PFSK-1 (cell line): Measurements from ENCODE around the gene TFRC.

ENCODE experiments used
- POLR2AphosphoS5 ChIP-seq: IDR thresholded peaks from 2 replicates; pipeline ENCODE4 v1.6.1; 2012; ENCODE audit warnings: low read depth, mild to moderate bottlenecking, control low read depth, low read length, moderate library complexity
- TF ChIP-seq, protein P1 (sequence below), 2 experiments: IDR thresholded peaks; 2 replicates each; pipeline versions ENCODE4 v1.6.1 to v1.8.0; 2011 to 2012; ENCODE audit warnings: low read depth in 2 of 2, low read length in 2 of 2, control low read depth in 1 of 2, inconsistent platforms in 1 of 2, mild to moderate bottlenecking in 1 of 2, moderate library complexity in 1 of 2; ENCODE audit not compliant: insufficient read depth in 1 of 2

GRCh38 chr3:196012481-196012880 is 69.4 kb downstream of the TFRC start:
- TF ChIP-seq, protein P1, sequence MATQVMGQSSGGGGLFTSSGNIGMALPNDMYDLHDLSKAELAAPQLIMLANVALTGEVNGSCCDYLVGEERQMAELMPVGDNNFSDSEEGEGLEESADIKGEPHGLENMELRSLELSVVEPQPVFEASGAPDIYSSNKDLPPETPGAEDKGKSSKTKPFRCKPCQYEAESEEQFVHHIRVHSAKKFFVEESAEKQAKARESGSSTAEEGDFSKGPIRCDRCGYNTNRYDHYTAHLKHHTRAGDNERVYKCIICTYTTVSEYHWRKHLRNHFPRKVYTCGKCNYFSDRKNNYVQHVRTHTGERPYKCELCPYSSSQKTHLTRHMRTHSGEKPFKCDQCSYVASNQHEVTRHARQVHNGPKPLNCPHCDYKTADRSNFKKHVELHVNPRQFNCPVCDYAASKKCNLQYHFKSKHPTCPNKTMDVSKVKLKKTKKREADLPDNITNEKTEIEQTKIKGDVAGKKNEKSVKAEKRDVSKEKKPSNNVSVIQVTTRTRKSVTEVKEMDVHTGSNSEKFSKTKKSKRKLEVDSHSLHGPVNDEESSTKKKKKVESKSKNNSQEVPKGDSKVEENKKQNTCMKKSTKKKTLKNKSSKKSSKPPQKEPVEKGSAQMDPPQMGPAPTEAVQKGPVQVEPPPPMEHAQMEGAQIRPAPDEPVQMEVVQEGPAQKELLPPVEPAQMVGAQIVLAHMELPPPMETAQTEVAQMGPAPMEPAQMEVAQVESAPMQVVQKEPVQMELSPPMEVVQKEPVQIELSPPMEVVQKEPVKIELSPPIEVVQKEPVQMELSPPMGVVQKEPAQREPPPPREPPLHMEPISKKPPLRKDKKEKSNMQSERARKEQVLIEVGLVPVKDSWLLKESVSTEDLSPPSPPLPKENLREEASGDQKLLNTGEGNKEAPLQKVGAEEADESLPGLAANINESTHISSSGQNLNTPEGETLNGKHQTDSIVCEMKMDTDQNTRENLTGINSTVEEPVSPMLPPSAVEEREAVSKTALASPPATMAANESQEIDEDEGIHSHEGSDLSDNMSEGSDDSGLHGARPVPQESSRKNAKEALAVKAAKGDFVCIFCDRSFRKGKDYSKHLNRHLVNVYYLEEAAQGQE (IDR thresholded peaks at IDR 0.05; ENCODE audit: insufficient read depth in 1 of 2, low read depth in 2 of 2, low read length in 2 of 2), result no peak
- no peak for TF ChIP-seq POLR2AphosphoS5
